Left ventricle myocardium inferior (tissue), 1 donor: ENCODE results near the gene DDX3X. TPM values are rescaled to one million over a fixed set of nuclear protein-coding genes. Genes with fewer than 3 reads are reported as not detected.

Experiments used
- DNase-seq: peaks from one replicate; pipeline ENCODE4 v3.0.0-alpha.2; 2020
- H3K27ac ChIP-seq: fragments of 200-600 bp; replicated peaks from 2 replicates; pipeline ENCODE4 v1.8.0; 2021
- H3K27me3 ChIP-seq: fragments of 200-600 bp; 2 replicates; pipeline ENCODE4 v1.8.0; 2021; ENCODE audit warnings: low read depth
- H3K36me3 ChIP-seq: fragments of 200-600 bp; 2 replicates; pipeline ENCODE4 v1.8.0; 2021
- H3K4me1 ChIP-seq: fragments of 200-600 bp; 2 replicates; pipeline ENCODE4 v1.8.0; 2021
- H3K4me3 ChIP-seq: fragments of 200-600 bp; 2 replicates; pipeline ENCODE4 v1.8.0; 2021; ENCODE audit warnings: mild to moderate bottlenecking, moderate library complexity
- H3K9me3 ChIP-seq: fragments of 200-600 bp; replicated peaks from 2 replicates; pipeline ENCODE4 v1.8.0; 2021
- intact Hi-C: fragments of 100-400 bp; cut with micrococcal nuclease; formaldehyde crosslinking; loops from one replicate; pipeline ENCODE4 v1.11.0; 2022
- total RNA-seq: library from RNA; stranded (reverse); fragmentation: NEBNext Ultra II Directional; extraction: Animal tissue kit (Norgen Biotek cat#: 25700); gene quantifications from one replicate; pipeline ENCODE4 v1.2.1, GENCODE V29; 2021
- TF ChIP-seq, protein P1 (sequence below): fragments of 200-600 bp; IDR thresholded peaks from 2 replicates; pipeline ENCODE4 v1.8.0; 2021; ENCODE audit warnings: antibody characterized with exemption, mild to moderate bottlenecking, borderline replicate concordance
- donor health status: DM: no; HTN: yes; CAD: no; lungs with severe emphysema.

DDX3X gene
- total RNA-seq, 1 donor from 2014 or later, result 138 TPM

- Histone ChIP-seq H3K4me3 (no peak overlapping the region), H3K9me3 (no peaks in the 10 kb centered on the region), H3K4me1 (no peaks in the 10 kb centered on the region), H3K36me3 (no peaks in the 10 kb centered on the region), H3K27ac (no peak overlapping the region), H3K27me3 (no peaks in the 10 kb centered on the region)
- no peak for DNase-seq
- intact Hi-C loops, result no loop called here
- TF ChIP-seq, protein P1, sequence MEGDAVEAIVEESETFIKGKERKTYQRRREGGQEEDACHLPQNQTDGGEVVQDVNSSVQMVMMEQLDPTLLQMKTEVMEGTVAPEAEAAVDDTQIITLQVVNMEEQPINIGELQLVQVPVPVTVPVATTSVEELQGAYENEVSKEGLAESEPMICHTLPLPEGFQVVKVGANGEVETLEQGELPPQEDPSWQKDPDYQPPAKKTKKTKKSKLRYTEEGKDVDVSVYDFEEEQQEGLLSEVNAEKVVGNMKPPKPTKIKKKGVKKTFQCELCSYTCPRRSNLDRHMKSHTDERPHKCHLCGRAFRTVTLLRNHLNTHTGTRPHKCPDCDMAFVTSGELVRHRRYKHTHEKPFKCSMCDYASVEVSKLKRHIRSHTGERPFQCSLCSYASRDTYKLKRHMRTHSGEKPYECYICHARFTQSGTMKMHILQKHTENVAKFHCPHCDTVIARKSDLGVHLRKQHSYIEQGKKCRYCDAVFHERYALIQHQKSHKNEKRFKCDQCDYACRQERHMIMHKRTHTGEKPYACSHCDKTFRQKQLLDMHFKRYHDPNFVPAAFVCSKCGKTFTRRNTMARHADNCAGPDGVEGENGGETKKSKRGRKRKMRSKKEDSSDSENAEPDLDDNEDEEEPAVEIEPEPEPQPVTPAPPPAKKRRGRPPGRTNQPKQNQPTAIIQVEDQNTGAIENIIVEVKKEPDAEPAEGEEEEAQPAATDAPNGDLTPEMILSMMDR, result no peak
These were observed 33.1 kb upstream of the DDX3X start for GRCh38 chrX:41300758-41301437.

- DNase-seq, result no peak
- intact Hi-C loops, result no loop called here
- no peak overlapping the region for H3K27ac ChIP-seq
- no peaks in the 10 kb centered on the region for H3K36me3 ChIP-seq
- no peaks in the 10 kb centered on the region for H3K27me3 ChIP-seq
- no peaks in the 10 kb centered on the region for H3K4me1 ChIP-seq
- no peaks in the 10 kb centered on the region for H3K9me3 ChIP-seq
- no peak overlapping the region for H3K4me3 ChIP-seq
- TF ChIP-seq, protein P1, result no peak
These were observed 32.5 kb upstream of the DDX3X start for GRCh38 chrX:41301438-41301824.

DNA sequence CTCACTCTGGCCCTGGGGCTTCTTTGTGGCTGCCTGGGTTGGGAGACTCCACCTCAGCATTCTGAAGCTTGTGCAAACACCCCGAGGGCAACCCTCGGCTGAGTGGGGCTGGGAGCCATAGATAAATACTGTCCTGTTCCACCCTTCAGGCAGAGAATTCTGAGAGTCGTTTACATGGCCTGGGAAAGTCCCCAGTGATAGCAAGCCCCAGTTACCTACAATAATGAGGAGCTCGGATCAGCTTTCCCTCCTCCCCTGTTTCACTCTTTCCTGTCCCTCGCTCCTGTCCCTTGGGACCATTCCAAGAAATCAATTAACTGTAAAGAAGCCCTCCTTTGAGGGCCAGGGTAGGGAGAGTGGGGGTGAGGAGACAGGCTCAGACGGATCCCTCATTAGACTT lies 31.6 kb upstream of the DDX3X start:
- TF ChIP-seq, protein P1, result no peak
- Histone ChIP-seq H3K27ac (no peak overlapping the region), H3K4me1 (no peaks in the 10 kb centered on the region), H3K36me3 (no peaks in the 10 kb centered on the region), H3K9me3 (no peaks in the 10 kb centered on the region), H3K4me3 (no peak overlapping the region), H3K27me3 (no peaks in the 10 kb centered on the region)
- intact Hi-C loops, result no loop called here
- no peak for DNase-seq

- Histone ChIP-seq H3K27ac (no peak overlapping the region), H3K4me3 (no peak overlapping the region), H3K4me1 (no peaks in the 10 kb centered on the region), H3K9me3 (no peaks in the 10 kb centered on the region), H3K27me3 (no peaks in the 10 kb centered on the region), H3K36me3 (no peaks in the 10 kb centered on the region)
- TF ChIP-seq, protein P1, result no peak
- DNase-seq, result no peak
- intact Hi-C loops, result no loop called here
These were observed 30.9 kb upstream of the DDX3X start for GRCh38 chrX:41303013-41303412.

DNA sequence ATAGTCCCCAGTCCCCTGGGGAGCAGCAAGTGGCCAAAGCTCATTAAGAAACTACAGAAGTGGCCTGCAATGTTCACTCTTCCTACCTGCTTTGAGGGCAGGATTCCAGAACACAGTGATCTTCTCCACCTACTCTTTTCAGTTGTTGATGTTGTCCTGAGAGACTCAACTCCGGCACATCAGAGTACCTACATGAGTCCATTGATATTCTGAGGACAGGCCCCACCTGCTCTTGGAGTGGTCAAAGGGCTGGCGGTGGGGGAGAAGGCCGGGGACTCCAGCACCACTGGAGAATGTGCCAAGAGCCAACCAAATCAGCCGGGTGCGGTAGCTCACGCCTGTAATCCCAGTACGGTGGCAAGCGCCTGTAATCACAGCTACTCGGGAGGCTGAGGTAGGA lies 29.8 kb upstream of the DDX3X start:
- Histone ChIP-seq H3K4me3 (no peak overlapping the region), H3K9me3 (no peaks in the 10 kb centered on the region), H3K36me3 (no peaks in the 10 kb centered on the region), H3K27me3 (no peaks in the 10 kb centered on the region), H3K27ac (no peak overlapping the region), H3K4me1 (no peaks in the 10 kb centered on the region)
- intact Hi-C loops, result no loop called here
- no peak for DNase-seq
- TF ChIP-seq, protein P1, result no peak
